Kidney epithelial cell (primary cell): ENCODE data around the gene KIF1A. TPM values are rescaled to one million over a fixed set of nuclear protein-coding genes. Genes with fewer than 3 reads are reported as not detected.

Source experiments
- DNase-seq: peaks from one replicate; pipeline ENCODE4 v3.0.0-alpha.2; 2010; ENCODE audit warnings: low read depth
- H3K27me3 ChIP-seq: 2 replicates; pipeline ENCODE4 v1.6.0; 2011; ENCODE audit warnings: low read length; ENCODE audit not compliant: control insufficient read depth, insufficient read depth
- H3K36me3 ChIP-seq: 2 replicates; pipeline ENCODE4 v1.5.1; 2011; ENCODE audit warnings: low read length; ENCODE audit not compliant: control insufficient read depth, insufficient read depth
- H3K4me3 ChIP-seq: 2 replicates; pipeline ENCODE4 v1.5.1; 2011; ENCODE audit warnings: low read depth, mild to moderate bottlenecking, control low read depth, low read length
- total RNA-seq: library from RNA; depleted of rRNA; stranded (reverse); fragments of >200 nt; gene quantifications from 2 replicates; pipeline ENCODE4 v1.2.3, GENCODE V29; 2015
- TF ChIP-seq, protein P1 (sequence below): IDR thresholded peaks from 2 replicates; pipeline ENCODE4 v1.5.1; 2011; ENCODE audit warnings: mild to moderate bottlenecking, moderate library complexity, low read length, control low read depth, inconsistent platforms; ENCODE audit not compliant: insufficient read depth, poor library complexity, severe bottlenecking

KIF1A gene
- total RNA-seq, 1 donor from 2014 or later, result 178 TPM

DNA sequence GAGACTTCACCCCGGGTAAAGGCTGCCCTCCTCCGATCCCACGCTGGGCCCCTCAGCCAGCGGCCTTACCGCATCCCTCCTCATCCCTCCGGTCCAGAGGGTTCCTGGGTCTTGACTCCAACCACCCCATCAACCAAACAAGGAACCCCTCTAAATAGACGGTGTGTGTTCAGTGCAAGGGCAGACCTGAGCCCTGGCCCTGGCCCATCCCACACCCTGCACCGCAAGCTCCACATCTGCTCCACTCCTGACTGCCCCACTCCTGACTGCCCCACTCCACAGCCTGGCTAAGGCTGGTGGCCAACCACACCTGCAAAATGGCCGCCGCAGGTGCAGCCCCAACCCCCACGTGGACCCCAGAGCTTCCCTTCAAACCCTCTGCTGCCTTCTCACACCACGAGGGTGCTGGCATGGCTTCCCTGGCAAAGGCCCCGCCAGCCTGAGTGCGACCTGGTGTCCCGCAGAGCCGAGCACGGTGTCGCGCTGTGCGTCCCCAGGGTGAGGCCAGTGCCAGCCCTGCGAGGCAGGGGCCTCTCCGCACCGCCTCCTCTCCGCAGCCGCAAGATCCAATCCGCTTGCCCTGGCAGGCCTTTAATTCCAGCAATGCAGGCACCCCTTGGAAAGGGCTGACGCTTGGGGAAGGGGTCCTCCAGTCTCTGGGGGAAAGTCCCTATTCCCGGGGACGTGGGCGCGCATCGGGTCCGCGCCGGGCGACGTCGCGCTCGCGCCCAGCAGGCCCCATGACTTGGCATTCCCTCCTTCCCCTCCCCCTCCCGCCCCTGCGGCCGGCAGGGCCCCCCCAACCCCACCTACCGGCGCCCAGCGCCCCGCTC is 1.5 kb downstream of the KIF1A start:
- Histone ChIP-seq H3K4me3 (peak overlapping the region; percentile 45), H3K36me3 (no peaks in the 10 kb centered on the region), H3K27me3 (peaks cover 47% of the 10 kb centered on the region)
- TF ChIP-seq, protein P1, sequence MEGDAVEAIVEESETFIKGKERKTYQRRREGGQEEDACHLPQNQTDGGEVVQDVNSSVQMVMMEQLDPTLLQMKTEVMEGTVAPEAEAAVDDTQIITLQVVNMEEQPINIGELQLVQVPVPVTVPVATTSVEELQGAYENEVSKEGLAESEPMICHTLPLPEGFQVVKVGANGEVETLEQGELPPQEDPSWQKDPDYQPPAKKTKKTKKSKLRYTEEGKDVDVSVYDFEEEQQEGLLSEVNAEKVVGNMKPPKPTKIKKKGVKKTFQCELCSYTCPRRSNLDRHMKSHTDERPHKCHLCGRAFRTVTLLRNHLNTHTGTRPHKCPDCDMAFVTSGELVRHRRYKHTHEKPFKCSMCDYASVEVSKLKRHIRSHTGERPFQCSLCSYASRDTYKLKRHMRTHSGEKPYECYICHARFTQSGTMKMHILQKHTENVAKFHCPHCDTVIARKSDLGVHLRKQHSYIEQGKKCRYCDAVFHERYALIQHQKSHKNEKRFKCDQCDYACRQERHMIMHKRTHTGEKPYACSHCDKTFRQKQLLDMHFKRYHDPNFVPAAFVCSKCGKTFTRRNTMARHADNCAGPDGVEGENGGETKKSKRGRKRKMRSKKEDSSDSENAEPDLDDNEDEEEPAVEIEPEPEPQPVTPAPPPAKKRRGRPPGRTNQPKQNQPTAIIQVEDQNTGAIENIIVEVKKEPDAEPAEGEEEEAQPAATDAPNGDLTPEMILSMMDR, result no peak
- no peak for DNase-seq

DNA sequence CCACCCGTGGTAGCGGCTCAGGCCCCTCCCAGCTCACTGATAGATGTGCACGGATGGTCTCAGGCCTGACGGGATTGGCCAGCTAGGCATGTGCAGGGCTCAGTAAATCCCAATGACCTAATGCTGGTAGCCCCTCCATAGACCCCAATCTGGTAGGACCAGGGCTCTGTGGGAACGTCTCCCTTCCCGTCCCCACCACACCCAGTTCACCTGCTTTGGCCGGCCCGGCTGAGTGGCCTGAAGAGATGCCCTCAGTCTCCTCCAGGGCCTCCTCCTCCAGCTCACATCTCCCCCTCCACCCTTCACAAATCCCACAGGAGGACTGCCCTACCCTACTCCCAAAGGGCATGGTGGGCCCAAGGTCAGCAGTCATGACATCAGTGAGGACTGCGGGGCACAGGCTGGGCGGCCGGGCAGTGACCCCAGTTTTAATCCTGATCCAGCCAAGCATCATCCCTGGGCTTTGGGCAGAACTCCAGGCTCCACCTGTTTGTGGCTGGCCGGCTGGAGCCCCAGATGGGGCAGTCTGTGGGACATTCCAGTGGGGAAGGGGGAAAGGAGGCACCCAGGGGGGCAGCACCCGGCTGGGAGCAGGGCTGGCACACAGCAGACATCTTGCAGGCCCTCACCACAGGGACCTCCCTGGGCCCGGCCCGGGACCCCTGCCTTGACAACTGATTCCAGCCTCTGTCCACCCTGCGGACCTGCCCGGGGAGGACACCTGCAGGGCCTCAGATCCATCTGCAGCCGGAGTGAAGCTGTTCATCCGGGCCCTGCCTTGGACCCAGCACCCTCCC is 2.3 kb downstream of the KIF1A start:
- H3K4me3 ChIP-seq, result no peak overlapping the region
- no peaks in the 10 kb centered on the region for H3K36me3 ChIP-seq
- H3K27me3 ChIP-seq, result peaks cover 45% of the 10 kb centered on the region
- TF ChIP-seq, protein P1, result no peak
- no peak for DNase-seq

DNA sequence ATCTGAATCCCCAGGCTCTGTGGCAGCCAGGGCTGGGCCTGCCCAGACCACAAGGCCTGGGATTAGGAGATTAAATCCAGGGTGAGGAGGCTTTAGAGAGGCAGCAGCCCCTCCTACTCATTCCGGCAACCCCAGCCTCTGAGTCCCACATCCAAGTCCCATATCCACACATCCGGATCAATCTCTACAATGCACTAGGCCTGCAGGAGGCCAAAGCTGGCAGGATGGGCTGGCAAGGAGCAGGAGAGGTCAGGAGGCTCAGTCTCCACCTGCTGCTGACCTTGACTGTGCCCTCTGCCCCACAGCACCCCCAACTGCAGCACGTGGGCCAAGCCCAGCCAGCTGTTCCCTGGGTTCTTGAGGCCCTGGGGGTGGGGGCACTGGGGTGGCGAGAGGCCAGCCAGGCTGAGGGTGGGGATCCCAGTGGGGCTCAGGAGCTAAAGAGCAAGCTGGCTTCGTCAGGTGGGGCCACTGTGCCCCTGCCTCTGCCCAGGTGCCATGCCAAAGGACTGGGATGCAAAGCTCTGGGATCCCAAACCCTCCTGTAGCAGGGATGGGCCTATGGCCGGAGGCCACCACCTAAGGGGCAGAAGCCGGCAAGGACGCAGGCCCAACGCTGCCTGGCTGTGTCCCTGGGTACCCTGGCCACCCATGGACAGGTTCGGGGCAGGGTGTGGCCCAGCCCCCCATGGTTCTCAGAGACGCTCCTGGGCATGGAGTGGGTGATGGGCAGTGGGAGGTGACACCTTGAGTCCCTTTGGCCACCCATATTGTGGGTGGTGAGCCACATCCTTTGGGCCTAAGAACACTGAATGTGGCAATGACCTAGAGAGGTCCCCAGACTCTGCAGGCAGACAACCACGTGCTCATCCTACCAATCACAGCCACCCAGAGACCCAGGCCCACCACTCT is 3.2 kb downstream of the KIF1A start:
- DNase-seq, result no peak
- Histone ChIP-seq H3K27me3 (peaks cover 42% of the 10 kb centered on the region), H3K4me3 (no peak overlapping the region), H3K36me3 (no peaks in the 10 kb centered on the region)
- TF ChIP-seq, protein P1, result no peak

DNA sequence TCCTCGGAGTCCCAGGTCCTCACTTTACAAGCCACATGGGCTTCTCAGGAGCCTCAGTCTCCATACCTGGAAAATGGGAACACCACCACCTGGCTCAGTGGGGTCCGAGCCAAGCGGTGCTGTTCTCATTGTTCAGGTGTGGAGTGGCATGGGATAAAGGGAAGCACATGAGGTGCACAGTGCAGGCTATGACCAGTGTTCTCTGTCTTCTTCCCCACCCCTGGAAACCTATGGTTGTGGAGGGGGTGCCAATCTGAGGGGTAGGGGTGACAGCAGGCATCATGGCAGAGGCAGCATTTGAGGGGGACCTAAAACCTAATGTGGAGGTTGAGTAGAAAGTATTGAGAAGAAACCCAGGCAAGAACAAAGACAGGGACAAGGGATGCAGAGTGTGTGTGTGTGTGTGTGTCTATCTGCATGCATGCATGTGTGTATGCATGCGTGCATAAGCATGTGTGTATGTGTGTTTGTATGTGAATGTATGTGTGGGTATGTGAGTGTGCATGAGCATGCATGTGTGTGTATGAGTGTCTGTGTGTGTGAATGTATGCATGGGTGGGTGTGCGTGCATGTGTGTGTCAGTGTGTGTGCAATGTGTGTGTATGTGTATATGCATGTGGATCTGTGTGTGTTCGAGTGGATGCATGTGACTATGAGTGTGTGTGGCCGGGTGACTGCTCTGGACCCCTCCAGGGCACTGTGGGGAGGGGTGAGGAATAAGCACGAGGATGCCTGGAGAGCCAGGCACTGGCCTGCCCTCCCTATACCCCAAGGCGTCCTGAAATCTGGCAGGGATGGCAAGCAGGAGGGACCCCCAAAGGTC is 4.0 kb downstream of the KIF1A start:
- TF ChIP-seq, protein P1, result no peak
- DNase-seq, result no peak
- Histone ChIP-seq H3K4me3 (no peak overlapping the region), H3K36me3 (no peaks in the 10 kb centered on the region), H3K27me3 (peaks cover 33% of the 10 kb centered on the region)

DNA sequence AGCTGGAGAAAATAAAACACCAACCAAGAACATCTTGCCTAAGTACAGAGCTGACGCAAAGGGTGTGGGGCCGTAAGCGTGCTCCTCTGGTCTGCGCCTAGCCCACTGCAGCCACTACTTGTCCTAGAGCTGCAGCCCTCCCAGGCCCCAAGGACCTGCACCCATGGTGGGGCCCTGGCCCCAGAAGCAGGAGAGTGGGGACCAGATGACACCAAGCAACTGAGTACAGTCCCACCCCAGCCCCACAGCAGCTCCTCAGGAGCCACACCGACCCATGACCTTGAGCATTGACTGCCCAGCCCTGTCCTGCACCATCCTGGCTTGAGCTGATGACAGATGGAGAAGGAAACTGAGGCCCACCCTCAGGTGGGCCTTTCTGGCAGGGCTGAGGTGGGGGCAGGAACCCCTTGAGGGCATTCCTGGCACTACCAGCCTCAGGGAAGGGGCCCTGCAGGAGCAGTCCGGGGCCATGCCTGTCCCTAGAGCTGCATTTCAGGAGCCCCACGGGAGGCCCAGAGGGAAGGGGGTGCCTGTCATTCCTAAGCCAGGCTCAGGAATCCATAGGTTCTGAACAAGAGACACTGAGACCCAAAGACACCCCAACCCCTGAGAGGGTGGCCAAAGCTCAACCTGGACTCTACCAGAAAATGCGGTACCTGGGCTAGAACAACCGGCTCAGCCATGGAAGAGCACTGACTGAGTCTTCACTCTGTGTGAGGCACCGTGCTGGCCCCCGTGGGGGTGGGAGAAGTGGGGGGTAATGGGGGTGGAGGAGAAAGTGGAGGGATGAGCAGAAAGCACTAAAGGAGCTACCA is 4.9 kb downstream of the KIF1A start:
- TF ChIP-seq, protein P1, result no peak
- H3K36me3 ChIP-seq, result no peaks in the 10 kb centered on the region
- H3K4me3 ChIP-seq, result no peak overlapping the region
- DNase-seq, result no peak
- peaks cover 25% of the 10 kb centered on the region for H3K27me3 ChIP-seq
